HEK293 (cell line): ENCODE data around the gene GGN.

ENCODE experiments used
- CTCF ChIA-PET: fragments of 350-600 bp; formaldehyde crosslinking; extraction: SDS; loops from one replicate; lab custom pipeline; 2021; ENCODE audit warnings: antibody characterized with exemption; lab: Yijun Ruan, JAX
- POLR2A ChIA-PET: fragments of 300-600 bp; formaldehyde crosslinking; extraction: SDS; loops from one replicate; lab custom pipeline; 2020; ENCODE audit warnings: antibody characterized with exemption, inconsistent platforms; lab: Yijun Ruan, JAX
- H3K27ac ChIP-seq: fragments of 200-500 bp; sonication (Bioruptor generic); 2 replicates; pipeline ENCODE4 v1.5.1; 2014; ENCODE audit warnings: low read depth, low read length, control low read depth, inconsistent platforms; ENCODE audit errors: extremely low read depth
- H3K36me3 ChIP-seq, 2 experiments: fragments of 200-500 bp in 1 of 2; sonication (Bioruptor generic) in 1 of 2; 1 replicate in 1 of 2; 2 replicates in 1 of 2; pipeline ENCODE4 v1.5.1; 2014 to 2017; ENCODE audit warnings: inconsistent platforms in 2 of 2, low read length in 2 of 2; ENCODE audit not compliant: control insufficient read depth in 2 of 2, insufficient read depth in 1 of 2
- H3K4me1 ChIP-seq: fragments of 200-500 bp; sonication (Bioruptor generic); 2 replicates; pipeline ENCODE4 v1.5.1; 2014; ENCODE audit warnings: mild to moderate bottlenecking, low read length, inconsistent platforms; ENCODE audit not compliant: control insufficient read depth, insufficient read depth
- H3K4me3 ChIP-seq: 2 replicates; pipeline ENCODE4 v1.5.1; 2011; ENCODE audit warnings: low read depth, mild to moderate bottlenecking, control low read depth, low read length, moderate library complexity
- H3K9me3 ChIP-seq: fragments of 200-500 bp; sonication (Bioruptor generic); 2 replicates; pipeline ENCODE4 v1.5.1; 2014; ENCODE audit warnings: low read depth, low read length, inconsistent platforms; ENCODE audit not compliant: control insufficient read depth, insufficient read depth
- GLIS1 ChIP-seq: fragments of 450-650 bp; formaldehyde crosslinking; IDR thresholded peaks from 2 replicates; pipeline ENCODE4 v1.5.1; 2016; ENCODE audit warnings: missing biosample characterization, missing genetic modification characterization
- GLIS2 ChIP-seq: fragments of 450-650 bp; formaldehyde crosslinking; IDR thresholded peaks from 2 replicates; pipeline ENCODE4 v1.5.1; 2016; ENCODE audit warnings: missing biosample characterization, missing genetic modification characterization
- IKZF3 ChIP-seq: fragments of 450-650 bp; IDR thresholded peaks from 2 replicates; pipeline ENCODE4 v1.5.0; 2018; ENCODE audit warnings: missing biosample characterization, mild to moderate bottlenecking, missing genetic modification characterization, moderate library complexity
- KLF9 ChIP-seq: fragments of 450-650 bp; formaldehyde crosslinking; IDR thresholded peaks from 2 replicates; pipeline ENCODE4 v1.5.1; 2016; ENCODE audit warnings: missing biosample characterization, missing genetic modification characterization, low read depth
- SCRT1 ChIP-seq: fragments of 450-650 bp; formaldehyde crosslinking; IDR thresholded peaks from 2 replicates; pipeline ENCODE4 v1.5.1; 2016; ENCODE audit warnings: missing biosample characterization, missing genetic modification characterization, borderline replicate concordance
- SCRT2 ChIP-seq: fragments of 450-650 bp; formaldehyde crosslinking; IDR thresholded peaks from 2 replicates; pipeline ENCODE4 v1.5.1; 2016; ENCODE audit warnings: missing biosample characterization, missing genetic modification characterization
- ZBTB17 ChIP-seq: fragments of 450-650 bp; formaldehyde crosslinking; IDR thresholded peaks from 2 replicates; pipeline ENCODE4 v1.5.1; 2016; ENCODE audit warnings: missing biosample characterization, missing genetic modification characterization
- ZBTB7A ChIP-seq: fragments of 450-650 bp; formaldehyde crosslinking; IDR thresholded peaks from 2 replicates; pipeline ENCODE4 v1.5.1; 2016; ENCODE audit warnings: low read depth, missing biosample characterization, missing genetic modification characterization
- ZBTB8A ChIP-seq: fragments of 450-650 bp; formaldehyde crosslinking; IDR thresholded peaks from 2 replicates; pipeline ENCODE4 v1.5.1; 2016; ENCODE audit warnings: missing biosample characterization, missing genetic modification characterization
- ZFP41 ChIP-seq: fragments of 450-650 bp; formaldehyde crosslinking; IDR thresholded peaks from 2 replicates; pipeline ENCODE4 v1.5.1; 2016; ENCODE audit warnings: missing biosample characterization, missing genetic modification characterization, borderline replicate concordance
- ZIC2 ChIP-seq: fragments of 450-650 bp; formaldehyde crosslinking; IDR thresholded peaks from 2 replicates; pipeline ENCODE4 v1.5.1; 2016; ENCODE audit warnings: missing biosample characterization, missing genetic modification characterization
- ZNF335 ChIP-seq: fragments of 450-650 bp; formaldehyde crosslinking; conservative IDR thresholded peaks from 2 replicates; pipeline ENCODE4 v1.5.1; 2016; ENCODE audit warnings: missing biosample characterization, missing genetic modification characterization
- ZNF341 ChIP-seq: fragments of 450-650 bp; formaldehyde crosslinking; IDR thresholded peaks from 2 replicates; pipeline ENCODE4; 2016; ENCODE audit warnings: low read depth, missing biosample characterization, missing genetic modification characterization
- ZNF510 ChIP-seq: fragments of 450-650 bp; formaldehyde crosslinking; IDR thresholded peaks from 2 replicates; pipeline ENCODE4 v1.5.1; 2018; ENCODE audit warnings: mild to moderate bottlenecking, missing genetic modification characterization, missing biosample characterization; ENCODE audit not compliant: insufficient replicate concordance
- ZNF600 ChIP-seq: fragments of 450-650 bp; formaldehyde crosslinking; IDR thresholded peaks from 2 replicates; pipeline ENCODE4 v1.5.1; 2016; ENCODE audit warnings: missing biosample characterization, missing genetic modification characterization
- ZNF654 ChIP-seq: fragments of 450-650 bp; formaldehyde crosslinking; IDR thresholded peaks from 2 replicates; pipeline ENCODE4 v1.5.1; 2016; ENCODE audit warnings: low read depth, missing biosample characterization, missing genetic modification characterization
- ZNF747 ChIP-seq: fragments of 450-650 bp; formaldehyde crosslinking; IDR thresholded peaks from 2 replicates; pipeline ENCODE4 v1.5.1; 2016; ENCODE audit warnings: missing biosample characterization, missing genetic modification characterization
- ZNF76 ChIP-seq: fragments of 450-650 bp; formaldehyde crosslinking; IDR thresholded peaks from 2 replicates; pipeline ENCODE4; 2016; ENCODE audit warnings: low read depth, missing biosample characterization, missing genetic modification characterization, borderline replicate concordance
- ZNF792 ChIP-seq: fragments of 450-650 bp; formaldehyde crosslinking; IDR thresholded peaks from 2 replicates; pipeline ENCODE4 v1.5.1; 2016; ENCODE audit warnings: missing biosample characterization, missing genetic modification characterization
- ZSCAN30 ChIP-seq: fragments of 450-650 bp; IDR thresholded peaks from 2 replicates; pipeline ENCODE4 v1.5.1; 2018; ENCODE audit warnings: missing biosample characterization, mild to moderate bottlenecking, missing genetic modification characterization, moderate library complexity
- TF ChIP-seq, protein P1 (sequence below): fragments of 450-650 bp; formaldehyde crosslinking; conservative IDR thresholded peaks from 2 replicates; pipeline ENCODE4 v1.5.1; 2016; ENCODE audit warnings: low read depth, missing biosample characterization, missing genetic modification characterization
- TF ChIP-seq, protein P2 (sequence below): fragments of 450-650 bp; formaldehyde crosslinking; IDR thresholded peaks from 2 replicates; pipeline ENCODE4 v1.5.1; 2017; ENCODE audit warnings: missing biosample characterization, missing genetic modification characterization
- TF ChIP-seq, protein P3 (sequence below): fragments of 450-650 bp; formaldehyde crosslinking; IDR thresholded peaks from 2 replicates; pipeline ENCODE4 v1.5.1; 2016; ENCODE audit warnings: missing biosample characterization, missing genetic modification characterization
- TF ChIP-seq, protein P4 (sequence below): fragments of 450-650 bp; formaldehyde crosslinking; IDR thresholded peaks from 2 replicates; pipeline ENCODE4 v1.5.1; 2016; ENCODE audit warnings: missing biosample characterization, missing genetic modification characterization
- TF ChIP-seq, protein P5 (sequence below): fragments of 450-650 bp; formaldehyde crosslinking; IDR thresholded peaks from 2 replicates; pipeline ENCODE4 v1.5.1; 2016; ENCODE audit warnings: missing biosample characterization, missing genetic modification characterization

The GGN gene

DNA sequence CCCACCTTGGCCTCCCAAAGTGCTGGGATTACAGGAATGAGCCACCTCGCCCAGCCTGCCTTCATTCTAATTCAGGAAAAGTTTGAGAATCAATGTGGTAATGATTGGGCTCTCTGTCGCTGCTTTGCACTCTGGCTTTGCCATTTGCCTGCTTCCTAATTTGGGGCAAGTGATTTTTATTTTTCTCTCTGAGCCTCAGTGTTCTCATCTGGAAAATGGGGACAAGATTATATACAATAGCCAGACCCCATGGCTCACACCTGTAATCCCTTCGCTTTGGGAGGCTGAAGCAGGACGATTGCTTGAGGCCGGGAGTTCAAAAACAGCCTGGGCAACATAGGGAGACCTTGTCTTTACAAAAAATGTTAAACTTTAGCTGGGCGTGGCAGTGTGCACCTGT, 49.5 kb upstream of the GGN start (continued):
- TF ChIP-seq, protein P1, sequence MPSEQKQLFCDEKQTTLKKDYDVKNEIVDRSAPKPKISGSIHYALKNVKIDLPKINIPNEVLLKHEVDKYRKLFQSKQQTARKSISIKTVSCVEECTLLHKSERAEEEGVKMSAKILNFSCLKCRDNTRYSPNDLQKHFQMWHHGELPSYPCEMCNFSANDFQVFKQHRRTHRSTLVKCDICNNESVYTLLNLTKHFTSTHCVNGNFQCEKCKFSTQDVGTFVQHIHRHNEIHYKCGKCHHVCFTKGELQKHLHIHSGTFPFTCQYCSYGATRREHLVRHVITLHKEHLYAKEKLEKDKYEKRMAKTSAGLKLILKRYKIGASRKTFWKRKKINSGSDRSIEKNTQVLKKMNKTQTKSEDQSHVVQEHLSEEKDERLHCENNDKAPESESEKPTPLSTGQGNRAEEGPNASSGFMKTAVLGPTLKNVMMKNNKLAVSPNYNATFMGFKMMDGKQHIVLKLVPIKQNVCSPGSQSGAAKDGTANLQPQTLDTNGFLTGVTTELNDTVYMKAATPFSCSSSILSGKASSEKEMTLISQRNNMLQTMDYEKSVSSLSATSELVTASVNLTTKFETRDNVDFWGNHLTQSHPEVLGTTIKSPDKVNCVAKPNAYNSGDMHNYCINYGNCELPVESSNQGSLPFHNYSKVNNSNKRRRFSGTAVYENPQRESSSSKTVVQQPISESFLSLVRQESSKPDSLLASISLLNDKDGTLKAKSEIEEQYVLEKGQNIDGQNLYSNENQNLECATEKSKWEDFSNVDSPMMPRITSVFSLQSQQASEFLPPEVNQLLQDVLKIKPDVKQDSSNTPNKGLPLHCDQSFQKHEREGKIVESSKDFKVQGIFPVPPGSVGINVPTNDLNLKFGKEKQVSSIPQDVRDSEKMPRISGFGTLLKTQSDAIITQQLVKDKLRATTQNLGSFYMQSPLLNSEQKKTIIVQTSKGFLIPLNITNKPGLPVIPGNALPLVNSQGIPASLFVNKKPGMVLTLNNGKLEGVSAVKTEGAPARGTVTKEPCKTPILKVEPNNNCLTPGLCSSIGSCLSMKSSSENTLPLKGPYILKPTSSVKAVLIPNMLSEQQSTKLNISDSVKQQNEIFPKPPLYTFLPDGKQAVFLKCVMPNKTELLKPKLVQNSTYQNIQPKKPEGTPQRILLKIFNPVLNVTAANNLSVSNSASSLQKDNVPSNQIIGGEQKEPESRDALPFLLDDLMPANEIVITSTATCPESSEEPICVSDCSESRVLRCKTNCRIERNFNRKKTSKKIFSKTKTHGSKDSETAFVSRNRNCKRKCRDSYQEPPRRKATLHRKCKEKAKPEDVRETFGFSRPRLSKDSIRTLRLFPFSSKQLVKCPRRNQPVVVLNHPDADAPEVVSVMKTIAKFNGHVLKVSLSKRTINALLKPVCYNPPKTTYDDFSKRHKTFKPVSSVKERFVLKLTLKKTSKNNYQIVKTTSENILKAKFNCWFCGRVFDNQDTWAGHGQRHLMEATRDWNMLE, result no peak
- TF ChIP-seq ZNF654 (tag by site-specific recombination), result no peak

DNA sequence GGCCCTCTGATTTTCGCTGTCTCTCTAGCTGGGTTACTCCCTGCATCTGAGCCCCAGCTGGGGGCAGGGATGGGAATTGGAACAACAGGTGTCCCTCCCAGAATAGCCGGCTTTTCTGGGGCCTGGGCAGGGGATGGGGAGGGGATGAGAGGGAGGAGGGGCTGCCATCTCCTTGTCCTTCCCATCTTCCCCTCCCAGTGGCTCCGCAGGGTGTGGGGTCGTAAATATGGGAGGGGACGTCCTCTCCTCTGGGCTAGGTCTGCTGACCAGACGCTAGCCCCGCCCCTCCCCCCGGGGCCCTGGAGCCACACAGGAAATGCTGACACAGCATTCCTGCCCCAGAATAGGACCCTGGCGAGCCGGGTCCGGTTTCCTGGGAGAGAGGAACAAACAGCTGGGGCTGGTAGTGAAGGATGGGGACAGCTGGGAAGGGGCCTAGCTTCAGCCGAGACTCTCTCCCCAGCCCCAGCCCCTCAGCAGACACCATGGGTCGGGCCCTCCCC, 46.8 kb upstream of the GGN start:
- Histone ChIP-seq H3K4me3 (no peak overlapping the region), H3K27ac (no peak overlapping the region), H3K4me1 (peaks cover 12% of the 10 kb centered on the region), H3K36me3 (no peaks in the 10 kb centered on the region; a peak in 1 of 3 replicates), H3K9me3 (no peaks in the 10 kb centered on the region)
- CTCF ChIA-PET, result interaction anchor here (0.7 to 2.0 kb wide), 3 partner anchors 31 to 335 kb away, joined by 3 to 12 read pairs (median 7); partner anchors contain the start of gene FAM98C
- POLR2A ChIA-PET, result interaction anchor here (0.6 kb wide), 1 partner anchor 417 kb away, joined by 11 read pairs; no protein-coding TSS in a partner anchor
- TF ChIP-seq ZBTB17 (tag by site-specific recombination), result peak; percentile 36; the same call in 1 of the 2 replicates
- TF ChIP-seq GLIS2 (tag by site-specific recombination), result peak; percentile 41; the same call in 1 of the 2 replicates
- TF ChIP-seq KLF9 (tag by site-specific recombination), result 0 out of 2 replicates have a peak, but pooled peaks have one; percentile 34
- TF ChIP-seq, protein P2, sequence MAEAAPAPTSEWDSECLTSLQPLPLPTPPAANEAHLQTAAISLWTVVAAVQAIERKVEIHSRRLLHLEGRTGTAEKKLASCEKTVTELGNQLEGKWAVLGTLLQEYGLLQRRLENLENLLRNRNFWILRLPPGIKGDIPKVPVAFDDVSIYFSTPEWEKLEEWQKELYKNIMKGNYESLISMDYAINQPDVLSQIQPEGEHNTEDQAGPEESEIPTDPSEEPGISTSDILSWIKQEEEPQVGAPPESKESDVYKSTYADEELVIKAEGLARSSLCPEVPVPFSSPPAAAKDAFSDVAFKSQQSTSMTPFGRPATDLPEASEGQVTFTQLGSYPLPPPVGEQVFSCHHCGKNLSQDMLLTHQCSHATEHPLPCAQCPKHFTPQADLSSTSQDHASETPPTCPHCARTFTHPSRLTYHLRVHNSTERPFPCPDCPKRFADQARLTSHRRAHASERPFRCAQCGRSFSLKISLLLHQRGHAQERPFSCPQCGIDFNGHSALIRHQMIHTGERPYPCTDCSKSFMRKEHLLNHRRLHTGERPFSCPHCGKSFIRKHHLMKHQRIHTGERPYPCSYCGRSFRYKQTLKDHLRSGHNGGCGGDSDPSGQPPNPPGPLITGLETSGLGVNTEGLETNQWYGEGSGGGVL (tag by site-specific recombination), result peak; percentile 62; the same call in 1 of the 2 replicates
- TF ChIP-seq ZNF335 (tag by site-specific recombination), result peak; percentile 28
- TF ChIP-seq ZNF76 (tag by site-specific recombination), result peak; percentile 42; the same call in 1 of the 2 replicates
- no peak for TF ChIP-seq ZNF792 (tag by site-specific recombination)
- no peak for TF ChIP-seq ZNF510 (tag by site-specific recombination)
- peak; percentile 95 for TF ChIP-seq SCRT1 (tag by site-specific recombination)
- TF ChIP-seq, protein P3, sequence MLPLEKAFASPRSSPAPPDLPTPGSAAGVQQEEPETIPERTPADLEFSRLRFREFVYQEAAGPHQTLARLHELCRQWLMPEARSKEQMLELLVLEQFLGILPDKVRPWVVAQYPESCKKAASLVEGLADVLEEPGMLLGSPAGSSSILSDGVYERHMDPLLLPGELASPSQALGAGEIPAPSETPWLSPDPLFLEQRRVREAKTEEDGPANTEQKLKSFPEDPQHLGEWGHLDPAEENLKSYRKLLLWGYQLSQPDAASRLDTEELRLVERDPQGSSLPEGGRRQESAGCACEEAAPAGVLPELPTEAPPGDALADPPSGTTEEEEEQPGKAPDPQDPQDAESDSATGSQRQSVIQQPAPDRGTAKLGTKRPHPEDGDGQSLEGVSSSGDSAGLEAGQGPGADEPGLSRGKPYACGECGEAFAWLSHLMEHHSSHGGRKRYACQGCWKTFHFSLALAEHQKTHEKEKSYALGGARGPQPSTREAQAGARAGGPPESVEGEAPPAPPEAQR (tag by site-specific recombination), result peak; percentile 51; the same call in 1 of the 2 replicates
- peak; percentile 75; the same call in 1 of the 2 replicates for TF ChIP-seq ZSCAN30 (tag by site-specific recombination)
- TF ChIP-seq, protein P4, sequence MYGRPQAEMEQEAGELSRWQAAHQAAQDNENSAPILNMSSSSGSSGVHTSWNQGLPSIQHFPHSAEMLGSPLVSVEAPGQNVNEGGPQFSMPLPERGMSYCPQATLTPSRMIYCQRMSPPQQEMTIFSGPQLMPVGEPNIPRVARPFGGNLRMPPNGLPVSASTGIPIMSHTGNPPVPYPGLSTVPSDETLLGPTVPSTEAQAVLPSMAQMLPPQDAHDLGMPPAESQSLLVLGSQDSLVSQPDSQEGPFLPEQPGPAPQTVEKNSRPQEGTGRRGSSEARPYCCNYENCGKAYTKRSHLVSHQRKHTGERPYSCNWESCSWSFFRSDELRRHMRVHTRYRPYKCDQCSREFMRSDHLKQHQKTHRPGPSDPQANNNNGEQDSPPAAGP (tag by site-specific recombination), result peak; percentile 90; the same call in 1 of the 2 replicates
- TF ChIP-seq IKZF3, result peak; percentile 59
- peak; percentile 99 for TF ChIP-seq SCRT2
- 0 out of 2 replicates have a peak, but pooled peaks have one; percentile 14 for TF ChIP-seq ZBTB8A
- TF ChIP-seq ZNF341, result peak; percentile 98
- 0 out of 2 replicates have a peak, but pooled peaks have one; percentile 24 for TF ChIP-seq ZNF600
- TF ChIP-seq, protein P5, sequence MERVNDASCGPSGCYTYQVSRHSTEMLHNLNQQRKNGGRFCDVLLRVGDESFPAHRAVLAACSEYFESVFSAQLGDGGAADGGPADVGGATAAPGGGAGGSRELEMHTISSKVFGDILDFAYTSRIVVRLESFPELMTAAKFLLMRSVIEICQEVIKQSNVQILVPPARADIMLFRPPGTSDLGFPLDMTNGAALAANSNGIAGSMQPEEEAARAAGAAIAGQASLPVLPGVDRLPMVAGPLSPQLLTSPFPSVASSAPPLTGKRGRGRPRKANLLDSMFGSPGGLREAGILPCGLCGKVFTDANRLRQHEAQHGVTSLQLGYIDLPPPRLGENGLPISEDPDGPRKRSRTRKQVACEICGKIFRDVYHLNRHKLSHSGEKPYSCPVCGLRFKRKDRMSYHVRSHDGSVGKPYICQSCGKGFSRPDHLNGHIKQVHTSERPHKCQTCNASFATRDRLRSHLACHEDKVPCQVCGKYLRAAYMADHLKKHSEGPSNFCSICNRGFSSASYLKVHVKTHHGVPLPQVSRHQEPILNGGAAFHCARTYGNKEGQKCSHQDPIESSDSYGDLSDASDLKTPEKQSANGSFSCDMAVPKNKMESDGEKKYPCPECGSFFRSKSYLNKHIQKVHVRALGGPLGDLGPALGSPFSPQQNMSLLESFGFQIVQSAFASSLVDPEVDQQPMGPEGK (tag by site-specific recombination), result peak; percentile 47; the same call in 1 of the 2 replicates
- peak; percentile 84 for TF ChIP-seq ZIC2
- TF ChIP-seq GLIS1 (tag by site-specific recombination), result peak; percentile 33; the same call in 1 of the 2 replicates
- no peak for TF ChIP-seq ZFP41
- TF ChIP-seq ZBTB7A (tag by site-specific recombination), result no peak
- no peak for TF ChIP-seq ZNF747 (tag by site-specific recombination)
